MCF 10A (cell line): ENCODE measurements around the gene SNTG2. TPM values are rescaled to one million over a fixed set of nuclear protein-coding genes. Genes with fewer than 3 reads are reported as not detected.
"Not testable (repeated sequence)": the region's sequence is repeated elsewhere in the genome, so short reads cannot be mapped to it uniquely, and the experiment has no call there.

ENCODE experiments used
- BruUV-seq: library from RNA; stranded (reverse); fragments of 400-500 nt; replicated peaks from 2 replicates; lab custom pipeline; 2021; lab: Mats Ljungman, UMichigan
- CTCF ChIA-PET: fragments of 300-600 bp; sonication (Branson Sonifier 250); formaldehyde crosslinking; extraction: SDS; loops from one replicate; lab custom pipeline; 2021; ENCODE audit warnings: antibody characterized with exemption, inconsistent platforms; lab: Yijun Ruan, JAX
- POLR2A ChIA-PET: fragments of 300-600, 350-650 bp; sonication (Branson Sonifier 250); formaldehyde crosslinking; extraction: SDS; loops from one replicate; lab custom pipeline; 2020; ENCODE audit warnings: antibody characterized with exemption, inconsistent platforms; lab: Yijun Ruan, JAX
- DNase-seq: peaks from one replicate; pipeline ENCODE4 v3.0.0-alpha.2; 2018; ENCODE audit not compliant: unreplicated experiment
- H3K27ac Mint-ChIP-seq: one replicate; pipeline ENCODE4 v1.8.0; 2022; ENCODE audit warnings: mild to moderate bottlenecking, low read depth, mixed read lengths; ENCODE audit not compliant: unreplicated experiment
- H3K27me3 Mint-ChIP-seq: one replicate; pipeline ENCODE4 v1.8.0; 2022; ENCODE audit warnings: mixed read lengths; ENCODE audit not compliant: insufficient read depth, unreplicated experiment
- H3K36me3 Mint-ChIP-seq: one replicate; pipeline ENCODE4 v1.8.0; 2022; ENCODE audit warnings: mild to moderate bottlenecking, moderate library complexity, mixed read lengths; ENCODE audit not compliant: insufficient read depth, unreplicated experiment
- H3K4me1 Mint-ChIP-seq: one replicate; pipeline ENCODE4 v1.8.0; 2022; ENCODE audit warnings: mixed read lengths; ENCODE audit not compliant: insufficient read depth, unreplicated experiment
- H3K4me3 Mint-ChIP-seq: one replicate; pipeline ENCODE4 v1.8.0; 2022; ENCODE audit warnings: mild to moderate bottlenecking, moderate library complexity, mixed read lengths; ENCODE audit not compliant: unreplicated experiment
- H3K9me3 Mint-ChIP-seq: one replicate; pipeline ENCODE4 v1.8.0; 2022; ENCODE audit warnings: mixed read lengths; ENCODE audit not compliant: unreplicated experiment
- intact Hi-C: fragments of 100-400 bp; cut with micrococcal nuclease; formaldehyde crosslinking; loops from 2 replicates; pipeline ENCODE4 v1.14.1; 2022
- total RNA-seq: library from RNA; stranded (reverse); gene quantifications from 2 replicates; pipeline ENCODE4 v1.2.3, GENCODE V29; 2022
- TF ChIP-seq, protein P1 (sequence below): fragments of 200-600 bp; IDR thresholded peaks from one replicate; pipeline ENCODE4 v1.8.0; 2022; ENCODE audit warnings: antibody characterized with exemption, mild to moderate bottlenecking; ENCODE audit not compliant: unreplicated experiment

Gene SNTG2
- total RNA-seq, 1 experiment from 2014 or later, result not detected

DNA sequence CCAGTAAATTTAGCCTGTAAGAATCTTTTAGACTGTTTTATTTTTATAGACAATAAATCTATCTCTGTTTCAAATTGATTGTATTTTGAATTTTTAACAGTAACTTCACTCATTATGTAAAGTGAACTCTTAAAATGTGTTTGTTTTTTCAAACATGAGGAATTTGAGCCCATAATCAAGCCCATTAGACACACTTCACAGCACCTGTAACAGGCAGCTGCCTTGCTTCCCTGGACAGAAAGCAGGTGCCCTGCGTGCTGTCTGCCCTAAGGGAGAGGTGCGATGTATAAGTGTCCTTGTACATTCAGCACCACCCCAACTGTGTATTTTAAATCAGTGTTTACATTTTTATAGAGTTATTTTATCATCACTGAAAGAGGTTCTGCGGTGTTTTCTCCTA, 276.1 kb downstream of the SNTG2 start:
- ChIA-PET CTCF (interaction anchor here (0.5 to 1.3 kb wide), 4 partner anchors 21 to 543 kb away, joined by 3 read pairs; no protein-coding TSS in a partner anchor), POLR2A (no interaction called here)
- Mint-ChIP-seq H3K36me3 (no peaks in the 10 kb centered on the region), H3K9me3 (peaks cover 6% of the 10 kb centered on the region), H3K27me3 (peaks cover 8% of the 10 kb centered on the region), H3K4me3 (no peak overlapping the region), H3K27ac (no peak overlapping the region), H3K4me1 (no peaks in the 10 kb centered on the region)
- TF ChIP-seq, protein P1, sequence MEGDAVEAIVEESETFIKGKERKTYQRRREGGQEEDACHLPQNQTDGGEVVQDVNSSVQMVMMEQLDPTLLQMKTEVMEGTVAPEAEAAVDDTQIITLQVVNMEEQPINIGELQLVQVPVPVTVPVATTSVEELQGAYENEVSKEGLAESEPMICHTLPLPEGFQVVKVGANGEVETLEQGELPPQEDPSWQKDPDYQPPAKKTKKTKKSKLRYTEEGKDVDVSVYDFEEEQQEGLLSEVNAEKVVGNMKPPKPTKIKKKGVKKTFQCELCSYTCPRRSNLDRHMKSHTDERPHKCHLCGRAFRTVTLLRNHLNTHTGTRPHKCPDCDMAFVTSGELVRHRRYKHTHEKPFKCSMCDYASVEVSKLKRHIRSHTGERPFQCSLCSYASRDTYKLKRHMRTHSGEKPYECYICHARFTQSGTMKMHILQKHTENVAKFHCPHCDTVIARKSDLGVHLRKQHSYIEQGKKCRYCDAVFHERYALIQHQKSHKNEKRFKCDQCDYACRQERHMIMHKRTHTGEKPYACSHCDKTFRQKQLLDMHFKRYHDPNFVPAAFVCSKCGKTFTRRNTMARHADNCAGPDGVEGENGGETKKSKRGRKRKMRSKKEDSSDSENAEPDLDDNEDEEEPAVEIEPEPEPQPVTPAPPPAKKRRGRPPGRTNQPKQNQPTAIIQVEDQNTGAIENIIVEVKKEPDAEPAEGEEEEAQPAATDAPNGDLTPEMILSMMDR, result no peak
- intact Hi-C loops, result no loop called here
- no TSS peak for BruUV-seq
- no peak for DNase-seq

- Mint-ChIP-seq H3K36me3 (no peaks in the 10 kb centered on the region), H3K4me1 (no peaks in the 10 kb centered on the region), H3K27me3 (peaks cover 2% of the 10 kb centered on the region), H3K27ac (no peak overlapping the region), H3K4me3 (no peak overlapping the region), H3K9me3 (no peaks in the 10 kb centered on the region)
- BruUV-seq, result no TSS peak
- intact Hi-C loops, result no loop called here
- no peak for DNase-seq
- POLR2A ChIA-PET, result no interaction called here
- CTCF ChIA-PET, result interaction anchor here (0.9 to 1.3 kb wide), 2 partner anchors 318 to 542 kb away, joined by 3 read pairs; no protein-coding TSS in a partner anchor
- TF ChIP-seq, protein P1, result no peak
These were observed 276.7 kb downstream of the SNTG2 start for GRCh38 chr2:1227274-1227900.

- H3K4me3 Mint-ChIP-seq, intact Hi-C loops, DNase-seq, H3K9me3 Mint-ChIP-seq, H3K27ac Mint-ChIP-seq, H3K27me3 Mint-ChIP-seq, H3K4me1 Mint-ChIP-seq, CTCF ChIA-PET, BruUV-seq, POLR2A ChIA-PET, H3K36me3 Mint-ChIP-seq: not testable (repeated sequence)
These were observed 278.9 kb downstream of the SNTG2 start for GRCh38 chr2:1229596-1229995.

DNA sequence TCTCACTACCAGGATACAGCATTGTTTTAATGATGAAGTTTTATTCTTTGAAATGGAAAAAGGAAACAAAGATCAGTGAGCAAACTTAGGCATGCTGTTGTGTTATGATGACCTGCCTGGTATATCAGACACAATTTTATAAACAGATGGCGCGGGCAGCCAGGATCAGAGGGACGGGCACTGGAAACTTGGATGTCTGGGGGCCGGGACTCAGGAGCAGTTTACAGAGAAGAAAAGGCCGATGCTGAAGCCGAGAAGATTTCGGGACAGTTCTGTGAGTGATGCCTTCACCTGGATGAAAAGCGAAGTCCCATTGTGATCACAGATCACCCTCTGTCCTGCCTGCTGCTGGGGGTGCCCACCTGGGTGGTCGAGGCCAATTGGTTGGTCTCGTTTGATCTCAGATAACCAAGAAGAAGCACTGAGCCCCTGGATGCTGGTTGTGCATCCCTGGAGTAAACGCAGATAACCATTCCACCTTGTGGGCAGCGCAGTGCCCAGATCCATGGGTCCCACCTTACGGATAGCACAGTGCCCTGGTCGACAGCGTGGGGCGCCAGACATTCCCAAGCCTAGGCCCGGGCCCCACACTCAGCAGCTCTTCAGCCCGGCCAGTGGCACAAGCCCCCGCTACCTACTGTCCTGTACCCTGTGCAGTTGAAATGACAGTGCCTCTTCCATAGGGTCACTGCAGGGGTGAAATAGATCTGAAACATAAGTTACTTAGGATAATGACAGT, 279.7 kb downstream of the SNTG2 start:
- Mint-ChIP-seq H3K27ac (no peak overlapping the region), H3K4me3 (no peak overlapping the region), H3K4me1 (no peaks in the 10 kb centered on the region), H3K36me3 (no peaks in the 10 kb centered on the region), H3K9me3 (no peaks in the 10 kb centered on the region), H3K27me3 (no peaks in the 10 kb centered on the region)
- intact Hi-C loops, result no loop called here
- no peak for DNase-seq
- CTCF ChIA-PET, result no interaction called here
- no TSS peak for BruUV-seq
- TF ChIP-seq, protein P1, result no peak
- POLR2A ChIA-PET, result no interaction called here
